ENCODE measurements around the gene PTPRK.

The PTPRK gene

GRCh38 chr6:128339635-128340450, 180.6 kb downstream of the PTPRK start:
- no peak for DNase-seq

- DNase-seq: no peak
These were observed 182.8 kb downstream of the PTPRK start for GRCh38 chr6:128337619-128338018.

GRCh38 chr6:128336436-128337095, 183.8 kb downstream of the PTPRK start:
- no peak for DNase-seq

GRCh38 chr6:128335963-128336362, 184.4 kb downstream of the PTPRK start:
- no peak for DNase-seq

GRCh38 chr6:128333581-128334223, 186.7 kb downstream of the PTPRK start:
- DNase-seq: no peak

GRCh38 chr6:128327890-128328289, 192.5 kb downstream of the PTPRK start:
- DNase-seq: no peak

GRCh38 chr6:128323011-128323410, 197.4 kb downstream of the PTPRK start:
- DNase-seq: no peak

- no peak for DNase-seq
These were observed 200.5 kb downstream of the PTPRK start for GRCh38 chr6:128319946-128320345.

GRCh38 chr6:128319157-128319556, 201.2 kb downstream of the PTPRK start:
- no peak for DNase-seq

- no peak for DNase-seq
These were observed 204.0 kb downstream of the PTPRK start for GRCh38 chr6:128316258-128316929.

- no peak for DNase-seq
These were observed 206.2 kb downstream of the PTPRK start for GRCh38 chr6:128314190-128314589.

GRCh38 chr6:128311944-128312570, 208.3 kb downstream of the PTPRK start:
- DNase-seq: no peak

- no peak for DNase-seq
These were observed 209.9 kb downstream of the PTPRK start for GRCh38 chr6:128310451-128310850.

- DNase-seq: no peak
These were observed 212.7 kb downstream of the PTPRK start for GRCh38 chr6:128307671-128308070.

GRCh38 chr6:128305976-128306375, 214.4 kb downstream of the PTPRK start:
- DNase-seq: no peak

- DNase-seq: no peak
These were observed 215.2 kb downstream of the PTPRK start for GRCh38 chr6:128305228-128305627.

- no peak for DNase-seq
These were observed 216.5 kb downstream of the PTPRK start for GRCh38 chr6:128303870-128304269.

GRCh38 chr6:128302942-128303341, 217.5 kb downstream of the PTPRK start:
- no peak for DNase-seq

GRCh38 chr6:128295670-128296069, 224.7 kb downstream of the PTPRK start:
- DNase-seq: no peak

- no peak for DNase-seq
These were observed 230.2 kb downstream of the PTPRK start for GRCh38 chr6:128290221-128290620.

- no peak for DNase-seq
These were observed 236.3 kb downstream of the PTPRK start for GRCh38 chr6:128284128-128284527.

- no peak for DNase-seq
These were observed 237.4 kb downstream of the PTPRK start for GRCh38 chr6:128282961-128283360.

- DNase-seq: no peak
These were observed 239.4 kb downstream of the PTPRK start for GRCh38 chr6:128280960-128281359.
